PC-9 (cell line): ENCODE measurements around the gene EZR. TPM values are rescaled to one million over a fixed set of nuclear protein-coding genes. Genes with fewer than 3 reads are reported as not detected.

ENCODE experiments used
- BruUV-seq: library from RNA; stranded (reverse); fragments of 400-500 nt; replicated peaks from 2 replicates; lab custom pipeline; 2021; lab: Mats Ljungman, UMichigan
- CTCF ChIA-PET: fragments of 300-600 bp; sonication (Branson Sonifier 250); formaldehyde crosslinking; loops from one replicate; lab custom pipeline; 2022; ENCODE audit warnings: antibody characterized with exemption; lab: Charles Lee
- POLR2A ChIA-PET: fragments of 300-600 bp; sonication (Branson Sonifier 250); formaldehyde crosslinking; loops from one replicate; lab custom pipeline; 2022; ENCODE audit warnings: antibody characterized with exemption; ENCODE audit not compliant: unreplicated experiment; lab: Charles Lee
- DNase-seq, 2 experiments: peaks; one replicate each; pipeline versions ENCODE4 v3.0.0 to v3.0.0-alpha.2; 2015 to 2022; ENCODE audit warnings: mixed read lengths in 1 of 2
- H2AFZ ChIP-seq: fragments of 200-600 bp; sonication (generic); 2 replicates; pipeline ENCODE4 v1.8.1; 2017; ENCODE audit warnings: antibody characterized with exemption
- H3F3A ChIP-seq: fragments of 200-600 bp; sonication (generic); 2 replicates; pipeline ENCODE4 v1.8.1; 2017; ENCODE audit warnings: antibody characterized with exemption, mild to moderate bottlenecking, low read depth; ENCODE audit not compliant: insufficient read depth
- H3K27ac ChIP-seq: fragments of 200-600 bp; sonication (generic); 2 replicates; pipeline ENCODE4 v1.6.1; 2016; ENCODE audit warnings: mixed run types
- H3K27me3 ChIP-seq: fragments of 200-600 bp; sonication (generic); 2 replicates; pipeline ENCODE4 v1.6.1; 2016; ENCODE audit warnings: low read depth, mixed run types; ENCODE audit not compliant: insufficient read depth
- H3K36me3 ChIP-seq: fragments of 200-600 bp; sonication (generic); 2 replicates; pipeline ENCODE4 v1.6.1; 2016; ENCODE audit warnings: low read depth, mixed run types
- H3K4me1 ChIP-seq: fragments of 200-600 bp; sonication (generic); replicated peaks from 2 replicates; pipeline ENCODE4 v1.6.1; 2016; ENCODE audit warnings: mixed run types; ENCODE audit not compliant: insufficient read depth
- H3K4me2 ChIP-seq: fragments of 200-600 bp; sonication (generic); 2 replicates; pipeline ENCODE4 v1.6.1; 2017; ENCODE audit warnings: mixed run types
- H3K4me3 ChIP-seq: fragments of 200-600 bp; sonication (generic); 2 replicates; pipeline ENCODE4 v1.6.1; 2016; ENCODE audit warnings: mixed run types
- H3K79me2 ChIP-seq: fragments of 200-600 bp; sonication (generic); 2 replicates; pipeline ENCODE4 v1.6.1; 2017; ENCODE audit warnings: low read depth, mixed run types
- H3K9me2 ChIP-seq: fragments of 200-600 bp; sonication (generic); 2 replicates; pipeline ENCODE4 v1.8.1; 2017; ENCODE audit warnings: mild to moderate bottlenecking; ENCODE audit not compliant: insufficient read depth
- H3K9me3 ChIP-seq: fragments of 200-600 bp; sonication (generic); 2 replicates; pipeline ENCODE4 v1.8.1; 2016; ENCODE audit warnings: low read depth; ENCODE audit not compliant: insufficient read depth
- H4K20me1 ChIP-seq: fragments of 200-600 bp; sonication (generic); 2 replicates; pipeline ENCODE4 v1.8.1; 2017; ENCODE audit not compliant: insufficient read depth
- EZH2 ChIP-seq: fragments of 200-600 bp; sonication (generic); IDR thresholded peaks from 2 replicates; pipeline ENCODE4 v1.8.0; 2017; ENCODE audit warnings: antibody characterized with exemption, low read depth
- intact Hi-C: fragments of 100-400 bp; cut with micrococcal nuclease; formaldehyde crosslinking; loops from one replicate; pipeline ENCODE4 v1.10.0; 2022; ENCODE audit not compliant: unreplicated experiment
- microRNA-seq: library from miRNA; unstranded; fragments of <30 nt; microRNA quantifications from one replicate; pipeline ENCODE4 v1.2.0, GENCODE V29; 2021; ENCODE audit warnings: borderline number of aligned reads, borderline replicate concordance
- total RNA-seq: library from RNA; stranded (reverse); gene quantifications from 2 replicates; pipeline ENCODE4 v1.2.3, GENCODE V29; 2021
- TF ChIP-seq, protein P1 (sequence below): fragments of 200-600 bp; sonication (generic); conservative IDR thresholded peaks from 2 replicates; pipeline ENCODE4 v1.6.1; 2017; ENCODE audit warnings: mixed run types, antibody characterized with exemption, mild to moderate bottlenecking, moderate library complexity

EZR gene
- total RNA-seq, 1 experiment from 2014 or later: 240 TPM

GRCh38 chr6:158718461-158719046, 100.6 kb downstream of the EZR start:
- no TSS peak for BruUV-seq
- POLR2A ChIA-PET: no interaction called here

DNA sequence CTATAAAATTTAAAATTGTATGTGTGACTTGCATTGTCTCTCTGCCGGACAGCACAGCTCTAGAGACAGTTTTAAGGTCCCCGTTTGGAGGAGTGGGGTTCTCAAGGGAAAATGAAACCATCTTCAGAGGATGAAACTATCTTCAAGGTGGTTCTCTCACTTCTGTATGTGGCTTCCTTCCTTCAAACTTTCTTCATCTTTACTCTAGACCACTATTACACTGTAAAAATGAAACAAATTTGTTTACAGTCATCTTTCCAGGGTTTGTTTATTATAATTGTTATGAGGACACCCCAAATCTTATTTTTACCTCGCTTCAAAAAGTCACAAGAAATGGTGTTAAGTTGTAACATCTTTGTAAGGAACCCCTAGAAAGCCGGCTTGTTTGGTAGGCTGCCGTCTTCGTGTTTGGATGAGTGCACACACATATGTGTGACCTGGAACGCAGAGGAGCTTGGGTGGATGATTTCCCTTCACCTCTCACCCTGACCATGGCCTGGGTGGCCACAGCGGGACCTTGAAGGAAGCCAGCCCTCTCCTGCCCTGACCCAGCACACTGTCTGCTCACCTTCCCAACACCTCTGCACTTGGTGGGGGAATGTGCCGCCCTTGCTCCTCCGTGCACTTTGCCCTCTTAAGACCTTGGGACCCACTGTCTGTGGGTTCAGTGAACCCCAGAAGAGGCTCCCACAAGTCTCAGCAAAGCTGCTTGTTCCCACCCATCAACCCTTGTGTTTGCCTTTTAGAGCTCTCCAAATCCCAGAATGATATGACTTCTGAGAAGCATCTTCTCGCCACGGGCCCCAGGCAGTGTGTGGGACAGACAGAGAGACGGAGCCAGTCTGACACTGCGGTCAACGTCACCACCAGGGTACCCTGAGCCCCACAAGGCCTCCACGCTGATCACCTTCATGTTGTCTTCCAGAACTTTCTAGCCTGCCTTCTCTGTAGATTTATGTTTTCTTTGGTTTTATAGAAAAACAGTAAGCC, 101.5 kb downstream of the EZR start:
- Histone ChIP-seq H3K79me2 (peaks cover 5% of the 10 kb centered on the region), H3K36me3 (peaks cover 10% of the 10 kb centered on the region; the same call in 1 of the 2 replicates), H3K9me3 (no peaks in the 10 kb centered on the region), H3K9me2 (no peaks in the 10 kb centered on the region), H3K4me2 (peak overlapping the region; percentile 6; the same call in 1 of the 2 replicates), H3F3A (peaks cover 53% of the 10 kb centered on the region), H3K27me3 (no peaks in the 10 kb centered on the region), H3K27ac (peak overlapping the region; percentile 95), H4K20me1 (no peaks in the 10 kb centered on the region), H2AFZ (no peak overlapping the region), H3K4me1 (peaks cover 51% of the 10 kb centered on the region), H3K4me3 (no peak overlapping the region)
- DNase-seq: no peak
- BruUV-seq: no TSS peak
- ChIA-PET POLR2A (no interaction called here), CTCF (no interaction called here)
- intact Hi-C loops: no loop called here
- no peak for TF ChIP-seq EZH2
- TF ChIP-seq, protein P1, sequence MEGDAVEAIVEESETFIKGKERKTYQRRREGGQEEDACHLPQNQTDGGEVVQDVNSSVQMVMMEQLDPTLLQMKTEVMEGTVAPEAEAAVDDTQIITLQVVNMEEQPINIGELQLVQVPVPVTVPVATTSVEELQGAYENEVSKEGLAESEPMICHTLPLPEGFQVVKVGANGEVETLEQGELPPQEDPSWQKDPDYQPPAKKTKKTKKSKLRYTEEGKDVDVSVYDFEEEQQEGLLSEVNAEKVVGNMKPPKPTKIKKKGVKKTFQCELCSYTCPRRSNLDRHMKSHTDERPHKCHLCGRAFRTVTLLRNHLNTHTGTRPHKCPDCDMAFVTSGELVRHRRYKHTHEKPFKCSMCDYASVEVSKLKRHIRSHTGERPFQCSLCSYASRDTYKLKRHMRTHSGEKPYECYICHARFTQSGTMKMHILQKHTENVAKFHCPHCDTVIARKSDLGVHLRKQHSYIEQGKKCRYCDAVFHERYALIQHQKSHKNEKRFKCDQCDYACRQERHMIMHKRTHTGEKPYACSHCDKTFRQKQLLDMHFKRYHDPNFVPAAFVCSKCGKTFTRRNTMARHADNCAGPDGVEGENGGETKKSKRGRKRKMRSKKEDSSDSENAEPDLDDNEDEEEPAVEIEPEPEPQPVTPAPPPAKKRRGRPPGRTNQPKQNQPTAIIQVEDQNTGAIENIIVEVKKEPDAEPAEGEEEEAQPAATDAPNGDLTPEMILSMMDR: no peak

More at GRCh38 chr6:158718461-158719046, 100.6 kb downstream of the EZR start:
- Histone ChIP-seq H3K27me3 (no peaks in the 10 kb centered on the region), H3K4me2 (peak overlapping the region; percentile 6; the same call in 1 of the 2 replicates), H3F3A (peaks cover 53% of the 10 kb centered on the region), H3K27ac (peak overlapping the region; percentile 95), H3K79me2 (peaks cover 11% of the 10 kb centered on the region), H2AFZ (no peak overlapping the region), H3K4me1 (peaks cover 57% of the 10 kb centered on the region), H3K9me3 (no peaks in the 10 kb centered on the region), H4K20me1 (no peaks in the 10 kb centered on the region), H3K4me3 (no peak overlapping the region), H3K9me2 (no peaks in the 10 kb centered on the region), H3K36me3 (peaks cover 13% of the 10 kb centered on the region; the same call in 1 of the 2 replicates)
- no peak for TF ChIP-seq EZH2
- TF ChIP-seq, protein P1: peak; percentile 62
- CTCF ChIA-PET: no interaction called here
- peak in 1 of 2 experiments; percentile 62 for DNase-seq
- intact Hi-C loops: no loop called here

Small RNAs within 50 kb of the gene (microRNA-seq; reads per million reads assigned to microRNA genes)
- gene MIR3918: 2.0 reads per million

Other genes starting within 250 kb of the EZR start
- 99.6 and 105 TPM in 2 replicates for gene DYNLT1, start 174.6 kb downstream of the EZR start, total RNA-seq
- 7.8 and 8.3 TPM in 2 replicates for gene SYTL3, start 169.3 kb downstream of the EZR start, total RNA-seq
- 10.9 and 16.6 TPM in 2 replicates for gene RSPH3, start 180.8 kb upstream of the EZR start, total RNA-seq
- gene TAGAP, start 225.6 kb upstream of the EZR start, total RNA-seq: 0.23 TPM in 1 of 2 replicates, not detected in the other